Stimulated activated CD8-positive, alpha-beta memory T cell treated with anti-CD3 and anti-CD28 coated beads, Interleukin-7, amount 100 ng/mL, for 4 hours (primary cell): Measurements from ENCODE around the gene SIAH2.
A peak's percentile ranks its signal among the peaks of the same experiment; 100 is the strongest.

Source experiments
- DNase-seq, 2 donors: peaks; one replicate each; pipeline ENCODE4 v3.0.0-alpha.2; 2020; ENCODE audit warnings: low read depth in 2 of 2

Gene SIAH2

DNA sequence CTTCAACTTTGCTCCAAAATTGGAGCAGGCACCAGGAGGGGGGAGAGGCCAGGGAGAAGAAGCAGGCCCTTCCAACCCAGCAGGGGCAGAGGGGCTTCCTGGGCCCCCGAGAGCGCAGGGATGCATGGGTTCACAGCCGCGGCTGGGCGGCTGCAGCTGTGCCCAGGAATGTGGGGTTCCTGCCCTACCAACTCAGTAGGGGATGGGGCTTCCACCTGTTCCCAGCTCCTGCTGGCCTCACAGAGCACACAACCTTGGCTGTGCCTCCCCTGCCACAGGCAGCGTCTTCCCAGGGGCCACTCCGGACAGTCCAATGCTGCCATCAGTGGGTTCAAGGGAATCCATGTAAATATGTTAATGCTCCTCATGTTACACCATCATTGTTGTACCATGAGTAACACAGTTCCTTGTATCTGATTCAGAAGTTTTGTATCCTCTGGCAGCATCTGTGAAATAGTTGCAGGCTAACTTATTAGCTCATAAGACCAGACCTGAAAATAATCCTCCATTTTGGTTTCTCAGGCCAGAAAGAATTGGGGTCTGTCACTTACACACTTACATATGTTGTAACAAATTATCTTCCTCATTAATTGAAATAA lies 12.1 kb upstream of the SIAH2 start:
- no peak for DNase-seq

- no peak for DNase-seq
Observed at GRCh38 chr3:150773616-150774192, 10.7 kb upstream of the SIAH2 start.

DNA sequence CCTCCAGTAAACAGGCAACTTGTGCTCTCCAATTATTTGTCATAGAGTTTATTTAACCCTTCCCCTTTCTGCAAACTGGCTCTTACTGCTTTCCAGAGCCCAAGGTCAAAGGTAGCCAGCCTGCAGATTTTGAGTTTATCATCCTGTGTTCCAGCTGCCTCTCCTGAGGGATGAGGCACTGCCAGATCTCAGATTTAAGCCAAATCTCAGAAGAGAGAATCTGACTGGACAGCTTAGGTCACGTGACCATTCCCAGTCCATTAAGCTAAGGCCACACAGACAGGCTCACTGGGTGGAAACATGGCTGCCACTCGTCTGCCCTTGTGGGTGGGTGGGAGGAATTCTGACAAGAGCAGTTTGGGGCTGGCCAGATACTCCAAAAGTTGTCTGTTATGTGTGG lies 8.6 kb upstream of the SIAH2 start:
- no peak for DNase-seq

GRCh38 chr3:150770681-150771080 lies 7.7 kb upstream of the SIAH2 start:
- no peak for DNase-seq

- DNase-seq = no peak
Observed at GRCh38 chr3:150766742-150767141, 3.8 kb upstream of the SIAH2 start.

GRCh38 chr3:150765949-150766720 lies 3.2 kb upstream of the SIAH2 start:
- no peak for DNase-seq

DNA sequence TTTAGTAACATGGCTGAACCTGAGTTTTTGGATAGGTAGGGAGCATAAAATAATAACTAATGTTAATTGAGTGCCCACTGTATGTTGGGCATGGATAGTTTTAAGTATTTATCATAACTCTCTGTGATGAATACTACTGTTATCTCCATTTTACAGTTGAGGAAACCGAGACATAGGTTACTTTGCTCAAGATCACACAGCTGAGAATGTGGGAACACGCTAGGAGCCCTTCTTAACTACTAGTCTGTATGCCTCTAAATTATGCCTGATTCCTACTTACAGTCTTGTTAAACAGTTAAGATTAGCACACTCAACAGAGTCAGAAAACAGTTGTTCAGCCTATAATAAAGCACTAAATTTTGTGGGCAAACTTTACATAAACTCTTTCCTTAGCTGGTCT lies 2.0 kb upstream of the SIAH2 start:
- DNase-seq = no peak

DNA sequence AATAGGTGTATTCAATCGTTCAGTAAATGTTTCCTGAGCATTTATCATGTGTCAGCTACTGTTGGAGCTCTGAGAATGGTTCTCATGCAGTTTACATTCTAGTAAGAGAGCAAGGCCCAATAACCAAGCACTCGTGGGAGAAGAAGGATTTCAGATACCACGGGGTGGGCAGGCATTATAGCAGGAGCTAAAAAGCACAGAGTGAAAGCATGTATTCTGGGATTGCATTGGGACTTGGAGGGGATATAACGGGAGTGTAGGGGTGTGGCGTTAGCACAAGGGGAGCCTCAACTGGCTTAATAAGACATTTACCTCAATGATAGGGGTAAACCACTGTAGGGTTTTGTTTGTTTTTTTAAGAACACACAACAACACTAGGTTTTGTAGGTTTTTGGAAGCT lies 1.6 kb upstream of the SIAH2 start:
- no peak for DNase-seq

DNA sequence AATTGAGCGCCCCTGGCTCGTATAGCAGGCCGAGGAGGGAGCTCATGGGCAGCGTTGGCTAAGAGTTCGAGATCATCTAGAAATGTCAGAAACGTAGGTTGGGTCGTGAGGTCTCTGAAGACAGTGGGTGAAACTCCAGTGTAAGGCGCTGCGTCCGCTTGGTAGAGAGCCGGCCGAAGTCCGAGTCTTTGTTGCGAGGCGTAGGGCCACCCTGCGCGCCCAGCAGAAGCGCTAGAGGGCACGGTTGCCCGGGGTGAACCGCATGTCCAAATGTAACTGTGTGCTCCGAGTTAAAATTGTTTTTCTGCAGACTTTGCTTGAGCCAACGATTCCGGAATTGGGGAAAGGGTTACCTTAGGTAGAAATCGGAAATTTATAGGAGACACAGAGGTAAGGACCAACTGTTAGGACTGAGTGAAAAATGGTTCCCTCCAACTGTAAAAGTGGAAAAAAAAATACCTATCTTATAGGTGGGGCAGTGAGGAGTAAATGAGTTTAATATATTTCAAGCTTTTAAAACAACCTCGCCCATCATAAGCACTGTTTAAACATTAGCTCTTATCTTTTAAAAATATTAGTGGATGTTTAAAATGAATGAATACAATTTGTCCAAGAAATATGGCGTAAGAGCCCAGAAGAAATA lies 993 bp upstream of the SIAH2 start:
- DNase-seq = peak in 1 of 2 donors; percentile 47

DNA sequence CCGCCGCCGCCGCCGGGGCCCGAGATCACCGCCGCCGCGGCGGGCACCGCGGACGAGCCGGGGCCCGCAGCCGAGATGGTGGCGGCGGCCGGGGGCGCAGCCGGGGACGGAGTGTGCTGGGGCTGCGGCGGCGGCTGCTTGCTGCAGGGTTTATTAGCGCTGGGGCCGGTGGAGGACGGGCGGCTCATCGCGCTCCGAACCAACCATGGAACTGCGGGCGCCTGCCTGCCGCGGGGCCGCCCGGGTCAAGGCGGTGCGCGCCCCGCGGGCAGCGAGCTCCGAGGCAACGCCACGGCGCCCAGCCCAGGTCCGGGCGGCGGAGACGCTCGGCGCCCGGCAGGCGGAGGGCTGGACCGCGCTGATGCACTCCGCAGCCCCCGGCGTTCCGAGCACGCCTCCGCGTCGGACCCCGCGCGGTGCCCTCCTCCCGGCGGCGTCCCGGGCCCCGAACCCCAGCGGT lies 277 bp downstream of the SIAH2 start:
- no peak for DNase-seq

GRCh38 chr3:150761831-150762661 lies 923 bp downstream of the SIAH2 start:
- DNase-seq = peak in 1 of 2 donors; percentile 23

DNA sequence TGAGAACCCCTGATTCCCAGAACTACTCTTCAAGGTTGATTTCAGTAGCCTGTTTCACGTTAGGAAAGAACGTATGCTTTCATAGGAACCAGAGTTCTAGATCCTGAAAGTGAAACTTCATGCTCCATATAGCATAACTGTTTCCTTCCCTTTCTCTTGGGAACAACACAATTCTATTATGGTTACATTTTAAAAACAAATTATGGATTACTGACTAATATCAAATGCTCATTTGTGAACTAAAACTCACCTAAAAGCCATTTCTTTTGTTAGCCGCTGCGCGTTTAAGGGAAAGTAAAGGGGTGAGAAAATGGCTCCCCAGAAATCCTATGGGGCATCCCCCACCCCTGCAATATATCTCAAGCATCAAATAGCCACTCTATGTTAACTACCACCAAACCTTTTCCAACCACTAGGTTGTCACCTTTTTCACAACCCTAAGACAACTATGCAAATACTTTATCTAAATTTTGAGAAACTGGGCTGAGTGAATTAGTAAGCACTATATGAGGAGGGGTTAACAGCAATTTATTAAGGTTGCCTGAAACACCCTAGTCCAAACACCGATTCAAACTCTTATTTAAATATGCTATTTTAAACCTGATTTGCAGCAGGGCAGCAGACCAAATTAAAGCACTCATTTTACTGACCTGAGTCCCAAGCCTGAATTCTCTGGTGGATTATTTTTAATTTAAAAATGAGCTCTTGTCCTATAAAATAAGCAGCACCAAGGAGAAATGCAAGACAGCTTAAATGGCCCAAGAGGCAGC lies 2.4 kb downstream of the SIAH2 start:
- peak in 1 of 2 donors; percentile 33 for DNase-seq

DNA sequence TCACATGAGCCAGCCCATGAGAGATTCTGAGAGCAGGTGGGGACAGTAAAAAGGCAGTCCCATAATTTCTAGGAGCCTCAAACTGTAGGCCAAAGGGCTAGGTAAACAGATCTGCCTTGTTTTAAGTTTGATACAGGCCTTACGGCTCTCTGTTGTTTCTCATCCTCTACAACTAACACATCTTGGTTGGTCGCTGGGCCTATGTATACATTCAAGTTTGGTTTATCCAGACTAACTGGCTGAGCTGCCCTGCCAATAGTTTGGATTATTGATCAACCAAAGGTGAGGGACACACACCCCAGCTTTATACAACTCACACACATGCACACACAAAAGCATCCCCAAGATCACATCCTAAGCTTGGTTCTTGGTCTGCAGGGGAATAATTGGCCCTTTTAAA lies 3.0 kb downstream of the SIAH2 start:
- no peak for DNase-seq

GRCh38 chr3:150759319-150759718 lies 3.6 kb downstream of the SIAH2 start:
- no peak for DNase-seq

DNA sequence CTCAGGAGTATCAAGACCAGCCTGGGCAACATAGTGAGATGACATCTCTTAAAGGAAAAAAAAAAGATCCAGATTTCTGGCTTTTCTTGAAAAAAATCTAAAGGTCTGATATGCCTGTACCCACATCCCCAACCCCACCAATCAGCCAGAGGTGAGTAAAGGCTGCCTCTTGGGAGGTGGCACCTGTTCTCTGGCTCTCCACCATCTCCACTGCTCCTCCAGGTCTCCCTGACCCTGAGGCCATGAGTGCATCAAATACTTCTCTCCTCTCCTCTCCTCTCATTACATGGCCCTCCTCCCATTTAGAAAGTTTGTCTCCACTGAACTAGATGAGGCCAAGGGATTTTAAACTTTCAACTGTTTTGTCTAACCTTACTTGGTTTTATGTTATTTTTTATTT lies 5.2 kb downstream of the SIAH2 start:
- DNase-seq = no peak

DNA sequence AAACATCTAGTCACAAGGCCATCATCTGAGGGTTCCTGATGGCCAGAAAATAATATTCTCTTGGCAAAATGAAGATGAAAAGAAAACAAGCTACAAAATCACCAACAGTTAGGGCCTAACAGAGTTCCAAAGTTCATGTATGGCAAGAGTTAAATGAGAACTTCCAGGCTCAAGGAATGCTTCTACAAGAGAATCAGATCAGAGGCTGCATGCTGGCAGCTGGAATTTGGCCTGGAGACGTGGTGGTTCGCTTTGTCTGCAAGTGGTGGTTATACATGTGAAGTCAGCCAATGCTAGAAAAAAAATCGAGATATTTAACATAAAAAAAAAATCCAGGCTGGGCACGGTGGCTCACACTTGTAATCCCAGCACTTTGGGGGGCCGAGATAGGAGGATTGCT lies 5.6 kb downstream of the SIAH2 start:
- DNase-seq = no peak

- no peak for DNase-seq
Observed at GRCh38 chr3:150756491-150757059, 6.4 kb downstream of the SIAH2 start.

DNA sequence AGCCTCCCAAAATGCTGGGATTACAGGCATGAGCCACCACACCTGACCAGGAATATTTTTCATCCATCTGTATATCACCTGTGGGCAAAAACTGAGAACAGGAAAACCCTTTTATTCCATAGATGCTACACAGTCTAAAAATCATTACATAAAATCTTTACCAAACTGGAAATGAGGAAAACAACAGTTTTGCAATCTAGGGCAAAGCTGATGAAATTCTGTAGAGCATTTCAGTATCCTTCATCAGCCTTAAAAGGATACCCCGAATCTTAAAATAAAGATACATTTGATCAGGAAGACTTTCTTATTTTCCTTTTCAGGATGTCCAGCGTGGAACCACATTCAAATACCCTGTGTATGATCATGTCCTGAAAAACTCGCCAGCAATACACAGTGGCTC lies 7.1 kb downstream of the SIAH2 start:
- no peak for DNase-seq

- no peak for DNase-seq
Observed at GRCh38 chr3:150754896-150755295, 8.1 kb downstream of the SIAH2 start.

DNA sequence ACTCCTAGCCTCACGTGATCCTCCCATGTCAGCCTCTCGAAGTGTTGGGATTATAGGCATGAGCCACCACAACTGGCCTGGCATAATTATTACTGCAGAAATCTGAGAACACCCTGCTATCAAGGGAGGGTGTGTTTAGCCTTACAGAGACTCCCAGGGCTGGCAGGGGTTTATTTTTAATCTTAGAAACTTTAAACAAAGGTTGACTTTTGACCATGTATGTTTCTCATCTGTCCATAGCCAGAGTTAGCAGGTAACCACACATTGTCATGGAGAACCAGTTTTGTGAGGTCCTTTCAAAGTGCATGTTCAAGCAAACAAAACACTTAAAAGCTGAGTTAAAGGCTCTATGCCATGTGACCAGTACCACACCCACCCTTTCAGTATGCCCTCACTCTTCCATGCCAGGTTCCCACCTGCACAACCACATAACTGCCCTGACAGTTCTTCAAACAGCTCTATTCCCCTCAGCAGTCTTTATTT lies 11.1 kb downstream of the SIAH2 start:
- DNase-seq = no peak

DNA sequence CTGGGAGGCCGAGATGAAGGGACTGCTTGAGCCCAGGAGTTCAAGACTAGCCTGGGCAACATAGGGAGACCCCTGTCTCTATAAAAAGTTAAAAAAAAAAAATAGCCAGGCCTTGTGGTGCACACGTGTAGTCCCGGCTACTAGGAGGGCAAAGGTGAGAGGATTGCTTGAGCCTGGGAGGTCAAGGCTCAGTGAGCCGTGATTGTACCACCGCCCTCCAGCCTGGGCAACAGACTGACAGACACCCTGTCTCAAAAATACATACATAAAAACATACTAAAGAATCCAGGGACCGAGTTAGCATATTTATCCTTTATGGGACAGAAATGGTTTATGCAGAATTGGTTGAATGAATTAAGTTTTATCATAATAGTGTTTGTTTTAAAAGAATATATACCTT lies 13.7 kb downstream of the SIAH2 start:
- no peak for DNase-seq
